Neutrophil (primary cell): ENCODE data around the gene TRPM2.

Experiments used
- H3K27ac ChIP-seq: fragments of 200-600 bp; sonication (generic); 2 replicates; pipeline ENCODE4 v1.5.1; 2016; ENCODE audit warnings: mild to moderate bottlenecking, moderate library complexity
- H3K27me3 ChIP-seq: fragments of 200-600 bp; sonication (generic); 2 replicates; pipeline ENCODE4 v1.6.0; 2016; ENCODE audit warnings: mild to moderate bottlenecking
- H3K36me3 ChIP-seq: fragments of 200-600 bp; sonication (generic); 2 replicates; pipeline ENCODE4 v1.5.1; 2017
- H3K4me1 ChIP-seq, 2 experiments: fragments of 200-600 bp in 1 of 2; sonication (generic) in 1 of 2; 1 replicate in 1 of 2; 2 replicates in 1 of 2; pipeline versions ENCODE4 v1.5.1 to v1.6.1; 2013 to 2016; ENCODE audit warnings: low read depth in 1 of 2, low read length in 1 of 2, mild to moderate bottlenecking in 1 of 2, moderate library complexity in 1 of 2; ENCODE audit not compliant: control insufficient read depth in 1 of 2, insufficient read depth in 1 of 2
- H3K4me3 ChIP-seq, 2 experiments: fragments of 200-600 bp in 1 of 2; sonication (generic) in 1 of 2; 1 replicate in 1 of 2; 2 replicates in 1 of 2; pipeline ENCODE4 v1.5.1; 2013 to 2016; ENCODE audit warnings: low read depth in 1 of 2, low read length in 1 of 2, mild to moderate bottlenecking in 1 of 2, moderate library complexity in 1 of 2
- H3K9me3 ChIP-seq: fragments of 200-600 bp; sonication (generic); 2 replicates; pipeline ENCODE4 v1.5.1; 2016
- CTCF ChIP-seq: fragments of 200-600 bp; sonication (generic); IDR thresholded peaks from 2 replicates; pipeline ENCODE4 v1.5.1; 2016; ENCODE audit warnings: antibody characterized with exemption

The TRPM2 gene

GRCh38 chr21:44378646-44379514 is 25.5 kb downstream of the TRPM2 start:
- H3K36me3 ChIP-seq, result peaks cover 61% of the 10 kb centered on the region
- no peaks in the 10 kb centered on the region for H3K9me3 ChIP-seq
- peaks cover 34 to 38% of the 10 kb centered on the region in 2 experiments for H3K4me1 ChIP-seq
- no peaks in the 10 kb centered on the region for H3K27me3 ChIP-seq
- no peak for TF ChIP-seq CTCF
- no peak overlapping the region for H3K4me3 ChIP-seq
- no peak overlapping the region for H3K27ac ChIP-seq

GRCh38 chr21:44379515-44379848 is 26.1 kb downstream of the TRPM2 start:
- no peaks in the 10 kb centered on the region for H3K27me3 ChIP-seq
- H3K4me1 ChIP-seq, result peaks cover 28 to 32% of the 10 kb centered on the region in 2 experiments
- no peak overlapping the region for H3K27ac ChIP-seq
- no peak overlapping the region for H3K4me3 ChIP-seq
- H3K36me3 ChIP-seq, result peaks cover 67% of the 10 kb centered on the region
- TF ChIP-seq CTCF, result no peak
- peaks cover 4% of the 10 kb centered on the region for H3K9me3 ChIP-seq

GRCh38 chr21:44379991-44380865 is 26.8 kb downstream of the TRPM2 start:
- no peak overlapping the region for H3K27ac ChIP-seq

GRCh38 chr21:44380876-44381275 is 27.5 kb downstream of the TRPM2 start:
- H3K27me3 ChIP-seq, result no peaks in the 10 kb centered on the region
- H3K9me3 ChIP-seq, result peaks cover 4% of the 10 kb centered on the region
- no peak overlapping the region for H3K4me3 ChIP-seq
- peaks cover 14 to 18% of the 10 kb centered on the region in 2 experiments for H3K4me1 ChIP-seq
- H3K36me3 ChIP-seq, result peaks cover 67% of the 10 kb centered on the region
- H3K27ac ChIP-seq, result no peak overlapping the region
- no peak for TF ChIP-seq CTCF

More at GRCh38 chr21:44379991-44380865, 26.8 kb downstream of the TRPM2 start:
- H3K9me3 ChIP-seq, result peaks cover 4% of the 10 kb centered on the region
- no peak overlapping the region for H3K4me3 ChIP-seq
- peaks cover 21 to 24% of the 10 kb centered on the region in 2 experiments for H3K4me1 ChIP-seq
- TF ChIP-seq CTCF, result no peak
- peaks cover 67% of the 10 kb centered on the region for H3K36me3 ChIP-seq
- no peaks in the 10 kb centered on the region for H3K27me3 ChIP-seq

GRCh38 chr21:44381874-44382273 is 28.5 kb downstream of the TRPM2 start:
- no peaks in the 10 kb centered on the region for H3K27me3 ChIP-seq
- peaks cover 67% of the 10 kb centered on the region for H3K36me3 ChIP-seq
- TF ChIP-seq CTCF, result no peak
- H3K27ac ChIP-seq, result no peak overlapping the region
- no peak overlapping the region for H3K4me3 ChIP-seq
- H3K9me3 ChIP-seq, result peaks cover 4% of the 10 kb centered on the region
- H3K4me1 ChIP-seq, result peaks cover 4 to 8% of the 10 kb centered on the region in 2 experiments
